Upper lobe of left lung (tissue), 6 donors: ENCODE results near the gene MYMK. TPM values are rescaled to one million over a fixed set of nuclear protein-coding genes. Genes with fewer than 3 reads are reported as not detected.

Experiments used
- ATAC-seq, 2 donors: fragments of 200-7000 bp; cut with Tn5 transposase; one replicate each; pipeline ENCODE4 v1.9.1; 2022; ENCODE audit warnings: mild to moderate bottlenecking in 2 of 2, moderate library complexity in 2 of 2; ENCODE audit not compliant: low FRiP score in 2 of 2
- DNase-seq, 2 donors: peaks; one replicate each; pipeline ENCODE4 v3.0.0-alpha.2; 2019 to 2020
- H3K27ac ChIP-seq, 4 donors: fragments of 200-600 bp; sonication (generic); one replicate each; pipeline ENCODE4 v1.5.1; 2016 to 2019
- H3K27me3 ChIP-seq, 4 donors: fragments of 200-600 bp; sonication (generic); one replicate each; pipeline ENCODE4 v1.5.1; 2017 to 2019
- H3K36me3 ChIP-seq, 4 donors: fragments of 200-600 bp; sonication (generic); one replicate each; pipeline ENCODE4 v1.5.1; 2016 to 2019
- H3K4me1 ChIP-seq, 4 donors: fragments of 200-600 bp; sonication (generic); one replicate each; pipeline ENCODE4 v1.5.1; 2018 to 2019
- H3K4me3 ChIP-seq, 4 donors: fragments of 200-600 bp; sonication (generic); one replicate each; pipeline ENCODE4 v1.5.1; 2017 to 2019; ENCODE audit warnings: mild to moderate bottlenecking in 2 of 4, moderate library complexity in 1 of 4
- H3K9me3 ChIP-seq, 4 donors: fragments of 200-600 bp; sonication (generic); one replicate each; pipeline ENCODE4 v1.5.1; 2018 to 2019
- EP300 ChIP-seq, 4 donors: sonication (generic); formaldehyde crosslinking; IDR thresholded peaks; one replicate each; pipeline ENCODE4 v1.5.1; 2017; ENCODE audit warnings: antibody characterized with exemption in 4 of 4, control low read depth in 2 of 4
- POLR2A ChIP-seq, 4 donors: fragments of 450-650 bp; IDR thresholded peaks; one replicate each; pipeline ENCODE4 v1.5.1; 2016 to 2017; ENCODE audit warnings: antibody characterized with exemption in 4 of 4, mild to moderate bottlenecking in 2 of 4
- POLR2AphosphoS5 ChIP-seq, 2 donors: sonication (generic); formaldehyde crosslinking; IDR thresholded peaks; one replicate each; pipeline ENCODE4 v1.5.1; 2017; ENCODE audit warnings: antibody characterized with exemption in 2 of 2
- WGBS, 2 donors: methylation state at CpG; one replicate each; pipeline ENCODE4 v1.1.5; 2017 to 2018; 5-methylcytosine and 5-hydroxymethylcytosine counted together
- total RNA-seq, 6 donors: library from RNA; depleted of rRNA in 4 of 6; stranded (reverse); fragments of >200 nt in 4 of 6; gene quantifications; one replicate each; pipeline versions ENCODE4 v1.1.0 to v1.2.1, GENCODE V29; 2016 to 2021
- TF ChIP-seq, protein P1 (sequence below), 6 experiments: fragments of 450-650 bp in 4 of 6; fragments of 200-600 bp in 2 of 6; sonication (generic) in 2 of 6; IDR thresholded peaks; one replicate each; pipeline ENCODE4 v1.5.1; 2016 to 2019; ENCODE audit warnings: antibody characterized with exemption in 6 of 6
- donor health status: DM: no; HTN: no; CAD: no; lungs with moderate emphysema.
- donor health status: DM: no; HTN: yes; CAD: no; lungs with severe emphysema.

The MYMK gene
- total RNA-seq, 6 donors from 2014 or later, result not detected

DNA sequence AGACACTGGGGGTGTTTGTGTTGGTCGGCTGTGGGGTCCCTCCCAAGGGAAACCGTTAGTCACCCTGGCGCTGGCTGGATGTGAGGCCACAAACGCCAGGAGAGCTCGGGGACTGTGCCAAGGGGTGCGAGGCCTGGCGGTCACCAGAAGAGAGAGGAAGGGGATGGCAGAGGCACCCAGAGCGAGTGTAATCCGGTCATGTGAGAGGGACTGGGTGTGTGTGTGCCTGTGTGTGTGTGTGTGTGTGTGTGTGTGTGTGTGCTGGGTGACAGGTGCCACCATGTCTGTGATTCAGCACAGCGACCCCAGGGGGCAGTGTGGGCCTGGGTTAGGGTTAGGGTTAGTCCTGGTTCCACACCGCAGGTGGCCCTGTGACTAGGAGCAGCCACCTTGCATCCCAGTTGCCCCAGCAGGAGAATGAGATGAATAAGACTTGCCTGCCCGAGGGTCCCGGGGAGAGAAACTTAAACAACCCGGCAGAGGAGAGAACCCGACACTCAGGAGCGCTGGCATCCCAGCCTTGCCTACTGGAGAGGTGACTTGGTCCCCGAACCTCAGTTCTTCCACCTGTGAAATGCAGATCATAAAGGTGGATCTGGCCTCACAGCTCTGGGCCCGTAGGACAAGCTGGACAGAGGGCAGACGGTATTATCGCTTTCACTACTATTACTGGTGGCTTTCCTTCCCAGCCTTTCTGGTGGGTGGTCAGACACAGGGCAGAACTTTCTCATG lies 8.3 kb upstream of the MYMK start:
- peaks cover 23 to 41% (median 30%) of the 10 kb centered on the region in 4 donors for H3K4me1 ChIP-seq
- peak overlapping the region in 2 of 4 donors; percentile 59 to 73 for H3K27ac ChIP-seq
- peak; percentile 45 to 53 for DNase-seq
- peak; percentile 33 to 65 for ATAC-seq
- TF ChIP-seq POLR2AphosphoS5 (IDR thresholded peaks at IDR 0.05), result no peak
- TF ChIP-seq, protein P1, sequence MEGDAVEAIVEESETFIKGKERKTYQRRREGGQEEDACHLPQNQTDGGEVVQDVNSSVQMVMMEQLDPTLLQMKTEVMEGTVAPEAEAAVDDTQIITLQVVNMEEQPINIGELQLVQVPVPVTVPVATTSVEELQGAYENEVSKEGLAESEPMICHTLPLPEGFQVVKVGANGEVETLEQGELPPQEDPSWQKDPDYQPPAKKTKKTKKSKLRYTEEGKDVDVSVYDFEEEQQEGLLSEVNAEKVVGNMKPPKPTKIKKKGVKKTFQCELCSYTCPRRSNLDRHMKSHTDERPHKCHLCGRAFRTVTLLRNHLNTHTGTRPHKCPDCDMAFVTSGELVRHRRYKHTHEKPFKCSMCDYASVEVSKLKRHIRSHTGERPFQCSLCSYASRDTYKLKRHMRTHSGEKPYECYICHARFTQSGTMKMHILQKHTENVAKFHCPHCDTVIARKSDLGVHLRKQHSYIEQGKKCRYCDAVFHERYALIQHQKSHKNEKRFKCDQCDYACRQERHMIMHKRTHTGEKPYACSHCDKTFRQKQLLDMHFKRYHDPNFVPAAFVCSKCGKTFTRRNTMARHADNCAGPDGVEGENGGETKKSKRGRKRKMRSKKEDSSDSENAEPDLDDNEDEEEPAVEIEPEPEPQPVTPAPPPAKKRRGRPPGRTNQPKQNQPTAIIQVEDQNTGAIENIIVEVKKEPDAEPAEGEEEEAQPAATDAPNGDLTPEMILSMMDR (IDR thresholded peaks at IDR 0.05), result peak; percentile 47 to 89 (median 70)
- H3K4me3 ChIP-seq, result no peak overlapping the region
- no peaks in the 10 kb centered on the region for H3K36me3 ChIP-seq
- no peaks in the 10 kb centered on the region for H3K9me3 ChIP-seq
- WGBS, 2 donors, result 43 to 69% methylated on average over 12 to 20 of the region's 20 CpGs
- H3K27me3 ChIP-seq, result peaks cover 0 to 10% (median 0%) of the 10 kb centered on the region in 4 donors

DNA sequence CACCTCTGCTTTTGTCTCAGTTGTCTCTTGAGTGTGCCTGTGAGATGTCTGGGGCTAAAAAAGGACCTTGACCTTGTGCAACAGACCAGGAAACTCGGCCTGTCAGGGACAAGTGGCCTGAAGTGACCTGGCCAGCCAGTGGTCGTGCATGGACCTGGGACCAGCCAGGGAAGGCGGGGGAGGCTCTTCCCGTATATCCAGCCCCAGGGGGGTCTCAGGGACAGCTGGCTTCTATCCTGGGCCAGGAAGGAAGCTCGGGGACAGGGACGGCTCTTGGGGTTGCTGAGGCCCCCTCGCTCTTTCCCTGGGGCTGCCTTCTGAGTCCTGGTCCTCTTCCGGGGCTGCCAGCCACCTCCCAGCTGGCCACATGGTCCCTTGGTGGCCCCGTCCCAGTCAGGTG lies 6.5 kb upstream of the MYMK start:
- peaks cover 33 to 54% (median 38%) of the 10 kb centered on the region in 4 donors for H3K4me1 ChIP-seq
- TF ChIP-seq, protein P1 (IDR thresholded peaks at IDR 0.05), result no peak
- no peak for TF ChIP-seq POLR2AphosphoS5 (IDR thresholded peaks at IDR 0.05)
- TF ChIP-seq POLR2A (IDR thresholded peaks at IDR 0.05), result no peak
- TF ChIP-seq EP300 (IDR thresholded peaks at IDR 0.05), result no peak
- H3K27ac ChIP-seq, result no peak overlapping the region
- DNase-seq (no peak), ATAC-seq (no peak)
- no peak overlapping the region for H3K4me3 ChIP-seq
- H3K27me3 ChIP-seq, result peaks cover 0 to 10% (median 0%) of the 10 kb centered on the region in 4 donors
- WGBS, 2 donors, result 70 to 80% methylated on average over 5 to 9 of the region's 9 CpGs
- H3K36me3 ChIP-seq, result no peaks in the 10 kb centered on the region
- H3K9me3 ChIP-seq, result no peaks in the 10 kb centered on the region

DNA sequence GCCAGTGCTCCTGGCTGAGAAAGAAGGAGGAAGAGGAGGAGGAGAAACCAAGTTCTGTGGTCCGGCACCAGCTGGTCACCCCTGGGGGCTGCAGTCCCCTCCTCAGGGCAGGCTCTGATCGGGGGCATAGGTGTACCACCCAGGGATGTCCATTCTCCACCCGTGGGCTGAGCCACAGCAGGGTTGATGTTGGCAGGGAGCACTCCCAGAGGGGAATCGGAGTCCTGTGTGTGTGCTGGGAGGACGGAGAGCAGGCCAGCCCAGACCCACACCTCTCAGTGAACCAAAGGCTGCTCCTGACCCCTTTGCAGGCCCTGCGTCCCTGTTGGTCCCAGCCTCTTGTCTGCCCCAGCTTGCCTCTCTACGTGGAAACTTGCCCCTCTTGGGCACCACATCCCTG lies 5.1 kb upstream of the MYMK start:
- ATAC-seq, result no peak
- Histone ChIP-seq H3K4me3 (no peak overlapping the region), H3K9me3 (no peaks in the 10 kb centered on the region), H3K36me3 (no peaks in the 10 kb centered on the region), H3K4me1 (peaks cover 34 to 41% (median 36%) of the 10 kb centered on the region in 4 donors), H3K27me3 (peaks cover 0 to 10% (median 0%) of the 10 kb centered on the region in 4 donors), H3K27ac (no peak overlapping the region)
- DNase-seq, result peak in 1 of 2 donors; percentile 51
- TF ChIP-seq, protein P1 (IDR thresholded peaks at IDR 0.05), result no peak
- no peak for TF ChIP-seq EP300 (IDR thresholded peaks at IDR 0.05)
- no peak for TF ChIP-seq POLR2A (IDR thresholded peaks at IDR 0.05)
- no peak for TF ChIP-seq POLR2AphosphoS5 (IDR thresholded peaks at IDR 0.05)
- 78 to 86% methylated on average over 7 of the region's 7 CpGs for WGBS, 2 donors

DNA sequence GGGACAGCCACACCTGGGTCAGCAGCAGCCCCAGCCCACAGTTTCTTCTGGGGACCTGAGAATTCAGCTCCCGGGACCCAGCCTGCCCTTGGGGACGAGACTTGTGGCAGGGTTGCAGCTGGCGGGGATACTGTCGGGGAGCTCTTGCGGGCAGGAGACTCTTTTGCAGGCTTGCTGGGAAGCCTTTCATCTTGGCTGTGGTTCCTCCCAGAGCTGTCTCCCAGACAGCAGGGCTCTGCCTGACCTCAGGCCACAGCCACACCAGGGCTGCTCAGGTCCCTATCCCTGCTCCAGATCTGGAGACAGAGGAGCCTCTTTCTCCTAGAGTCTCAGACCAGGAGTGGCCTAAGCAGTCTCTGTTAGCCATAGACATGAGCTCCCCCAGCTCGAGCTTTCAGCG lies 4.7 kb upstream of the MYMK start:
- ATAC-seq (no peak), DNase-seq (no peak)
- Histone ChIP-seq H3K36me3 (no peaks in the 10 kb centered on the region), H3K27ac (no peak overlapping the region), H3K4me3 (no peak overlapping the region), H3K4me1 (peaks cover 30 to 37% (median 32%) of the 10 kb centered on the region in 4 donors), H3K27me3 (peaks cover 0 to 6% (median 0%) of the 10 kb centered on the region in 4 donors), H3K9me3 (no peaks in the 10 kb centered on the region)
- WGBS, 2 donors, result 82 to 96% methylated on average over 5 of the region's 7 CpGs
- no peak for TF ChIP-seq POLR2A (IDR thresholded peaks at IDR 0.05)
- no peak for TF ChIP-seq EP300 (IDR thresholded peaks at IDR 0.05)
- TF ChIP-seq, protein P1 (IDR thresholded peaks at IDR 0.05), result no peak
- TF ChIP-seq POLR2AphosphoS5 (IDR thresholded peaks at IDR 0.05), result no peak

DNA sequence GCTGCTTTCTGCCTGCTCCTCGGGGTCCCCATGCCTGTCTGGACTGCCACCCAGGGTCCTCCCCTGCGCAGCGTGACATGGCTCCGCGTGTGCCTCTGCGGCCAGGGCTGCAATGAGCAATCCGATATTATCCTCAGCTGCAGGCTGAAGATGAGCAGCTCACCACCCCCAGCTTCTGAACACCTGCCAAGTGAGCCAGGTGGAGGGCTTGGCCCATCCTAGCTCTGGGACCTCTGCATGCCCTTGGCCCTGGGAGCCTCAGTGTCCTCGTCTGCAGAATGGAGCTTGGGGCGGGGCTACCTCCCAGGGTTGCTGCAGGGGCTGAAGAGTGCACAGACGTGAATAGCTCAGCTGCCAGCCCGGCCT lies 4.1 kb upstream of the MYMK start:
- Histone ChIP-seq H3K9me3 (no peaks in the 10 kb centered on the region), H3K4me1 (peaks cover 25 to 31% (median 27%) of the 10 kb centered on the region in 4 donors), H3K4me3 (no peak overlapping the region), H3K27me3 (peaks cover 0 to under 1% (median 0%) of the 10 kb centered on the region in 4 donors), H3K27ac (no peak overlapping the region), H3K36me3 (no peaks in the 10 kb centered on the region)
- 80% methylated on average over 11 of the region's 11 CpGs; no CpG with 5 or more reads in 1 of the 2 donors for WGBS, 2 donors
- DNase-seq, result no peak
- no peak for ATAC-seq
- TF ChIP-seq, protein P1 (IDR thresholded peaks at IDR 0.05), result no peak
- TF ChIP-seq POLR2AphosphoS5 (IDR thresholded peaks at IDR 0.05) (no peak), EP300 (IDR thresholded peaks at IDR 0.05) (no peak), POLR2A (IDR thresholded peaks at IDR 0.05) (no peak)
